ENCODE results near the gene TBL1XR1.

The TBL1XR1 gene

DNA sequence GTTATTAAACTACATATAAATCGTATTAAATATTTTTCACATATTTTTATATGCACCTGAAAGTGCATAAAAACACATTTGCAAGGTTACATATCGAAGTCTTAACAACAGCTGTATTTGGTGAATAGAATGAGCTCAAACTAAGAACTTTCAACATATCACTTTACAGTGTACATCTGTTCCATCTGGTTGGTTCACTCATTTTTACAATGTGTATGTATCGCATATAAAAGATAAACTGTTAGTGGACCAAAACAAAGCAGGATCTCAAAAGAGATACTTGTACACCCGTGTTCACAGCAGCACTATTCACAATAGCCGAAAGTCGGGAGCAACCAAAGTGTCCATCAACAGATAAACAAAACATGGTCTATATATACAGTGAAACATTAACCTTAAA, 55.8 kb downstream of the TBL1XR1 start:
- TF ChIP-seq TAF1 (IDR thresholded peaks at IDR 0.05; ENCODE audit: borderline replicate concordance, insufficient read depth, low read length) (no peak), FOXP2 (optimal IDR thresholded peaks at IDR 0.05; ENCODE audit: borderline replicate concordance, extremely low read depth, extremely low read length, insufficient read depth) (no peak), SIN3A (IDR thresholded peaks at IDR 0.05; ENCODE audit: borderline replicate concordance, insufficient read depth, low read length) (no peak), POLR2AphosphoS5 (IDR thresholded peaks at IDR 0.05; ENCODE audit: low read depth, low read length) (no peak)
- TF ChIP-seq, protein P1, sequence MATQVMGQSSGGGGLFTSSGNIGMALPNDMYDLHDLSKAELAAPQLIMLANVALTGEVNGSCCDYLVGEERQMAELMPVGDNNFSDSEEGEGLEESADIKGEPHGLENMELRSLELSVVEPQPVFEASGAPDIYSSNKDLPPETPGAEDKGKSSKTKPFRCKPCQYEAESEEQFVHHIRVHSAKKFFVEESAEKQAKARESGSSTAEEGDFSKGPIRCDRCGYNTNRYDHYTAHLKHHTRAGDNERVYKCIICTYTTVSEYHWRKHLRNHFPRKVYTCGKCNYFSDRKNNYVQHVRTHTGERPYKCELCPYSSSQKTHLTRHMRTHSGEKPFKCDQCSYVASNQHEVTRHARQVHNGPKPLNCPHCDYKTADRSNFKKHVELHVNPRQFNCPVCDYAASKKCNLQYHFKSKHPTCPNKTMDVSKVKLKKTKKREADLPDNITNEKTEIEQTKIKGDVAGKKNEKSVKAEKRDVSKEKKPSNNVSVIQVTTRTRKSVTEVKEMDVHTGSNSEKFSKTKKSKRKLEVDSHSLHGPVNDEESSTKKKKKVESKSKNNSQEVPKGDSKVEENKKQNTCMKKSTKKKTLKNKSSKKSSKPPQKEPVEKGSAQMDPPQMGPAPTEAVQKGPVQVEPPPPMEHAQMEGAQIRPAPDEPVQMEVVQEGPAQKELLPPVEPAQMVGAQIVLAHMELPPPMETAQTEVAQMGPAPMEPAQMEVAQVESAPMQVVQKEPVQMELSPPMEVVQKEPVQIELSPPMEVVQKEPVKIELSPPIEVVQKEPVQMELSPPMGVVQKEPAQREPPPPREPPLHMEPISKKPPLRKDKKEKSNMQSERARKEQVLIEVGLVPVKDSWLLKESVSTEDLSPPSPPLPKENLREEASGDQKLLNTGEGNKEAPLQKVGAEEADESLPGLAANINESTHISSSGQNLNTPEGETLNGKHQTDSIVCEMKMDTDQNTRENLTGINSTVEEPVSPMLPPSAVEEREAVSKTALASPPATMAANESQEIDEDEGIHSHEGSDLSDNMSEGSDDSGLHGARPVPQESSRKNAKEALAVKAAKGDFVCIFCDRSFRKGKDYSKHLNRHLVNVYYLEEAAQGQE (IDR thresholded peaks at IDR 0.05; ENCODE audit: insufficient read depth in 1 of 2, low read depth in 2 of 2, low read length in 2 of 2): no peak

DNA sequence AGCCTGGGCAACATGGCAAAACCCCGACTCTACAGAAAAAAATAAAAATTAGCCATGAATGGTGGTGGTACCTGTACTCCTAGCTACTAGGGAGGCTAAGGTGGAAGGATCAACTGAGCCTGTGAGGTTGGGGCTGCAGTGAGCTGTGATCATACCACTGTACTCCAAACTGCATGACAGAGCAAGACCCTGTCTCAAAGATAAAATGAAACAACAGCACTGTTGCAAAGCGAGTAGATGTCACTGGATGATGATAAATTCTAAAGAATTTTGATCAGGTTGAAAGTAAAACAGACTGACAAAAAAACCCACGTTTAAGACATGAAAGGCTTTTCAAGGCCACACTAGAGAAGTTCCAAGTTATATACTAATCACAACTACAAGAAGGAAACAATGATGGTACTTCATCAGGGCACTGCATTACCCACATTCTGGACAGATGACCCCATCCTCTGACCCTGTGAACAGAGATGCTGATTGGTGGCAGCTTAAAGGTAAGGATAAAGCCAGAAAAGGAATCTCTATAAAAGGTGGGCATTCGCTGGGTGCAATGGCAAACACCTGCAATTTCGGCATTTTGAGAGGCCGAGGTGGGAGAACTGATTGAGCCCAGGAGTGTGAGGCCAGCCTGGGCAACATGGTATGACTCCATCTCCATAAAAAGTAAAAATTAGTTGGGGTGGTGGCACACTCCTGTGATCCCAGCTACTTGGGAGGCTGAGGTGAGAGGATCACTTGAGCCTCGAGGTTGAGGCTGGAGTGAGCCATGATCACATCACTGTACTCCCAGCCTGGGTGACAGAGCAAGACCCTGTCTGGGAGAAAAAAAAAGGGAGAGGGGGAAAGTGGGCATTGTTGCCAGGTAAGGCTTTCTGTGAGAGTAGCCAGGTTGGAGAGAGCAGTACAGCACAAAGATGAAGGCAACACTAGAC, 59.2 kb downstream of the TBL1XR1 start:
- TF ChIP-seq, protein P1 (IDR thresholded peaks at IDR 0.05; ENCODE audit: insufficient read depth in 1 of 2, low read depth in 2 of 2, low read length in 2 of 2): no peak
- no peak for TF ChIP-seq SIN3A (IDR thresholded peaks at IDR 0.05; ENCODE audit: borderline replicate concordance, insufficient read depth, low read length)
- TF ChIP-seq POLR2AphosphoS5 (IDR thresholded peaks at IDR 0.05; ENCODE audit: low read depth, low read length): no peak
- no peak for TF ChIP-seq FOXP2 (optimal IDR thresholded peaks at IDR 0.05; ENCODE audit: borderline replicate concordance, extremely low read depth, extremely low read length, insufficient read depth)
- TF ChIP-seq TAF1 (IDR thresholded peaks at IDR 0.05; ENCODE audit: borderline replicate concordance, insufficient read depth, low read length): no peak

DNA sequence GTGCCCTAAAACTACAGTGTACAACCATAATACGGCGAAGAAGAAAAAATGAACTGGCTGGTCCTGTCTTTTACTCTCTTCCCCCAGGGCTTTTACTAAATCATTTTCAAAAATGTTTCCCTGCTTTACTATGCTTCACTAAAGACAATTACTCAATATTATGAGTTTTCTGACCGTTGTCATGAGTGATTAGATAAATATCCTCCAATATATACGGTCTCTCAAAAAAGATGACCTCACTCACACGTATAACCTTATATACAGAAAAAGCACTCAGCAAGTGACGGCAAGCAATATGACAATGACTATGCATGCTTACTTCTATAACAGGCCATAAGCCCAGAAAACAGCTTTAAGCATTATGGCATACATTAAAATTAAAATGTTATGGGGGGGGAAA, 60.5 kb downstream of the TBL1XR1 start:
- no peak for TF ChIP-seq TAF1 (IDR thresholded peaks at IDR 0.05; ENCODE audit: borderline replicate concordance, insufficient read depth, low read length)
- TF ChIP-seq, protein P1 (IDR thresholded peaks at IDR 0.05; ENCODE audit: insufficient read depth in 1 of 2, low read depth in 2 of 2, low read length in 2 of 2): no peak
- TF ChIP-seq POLR2AphosphoS5 (IDR thresholded peaks at IDR 0.05; ENCODE audit: low read depth, low read length): no peak
- TF ChIP-seq SIN3A (IDR thresholded peaks at IDR 0.05; ENCODE audit: borderline replicate concordance, insufficient read depth, low read length): no peak
- no peak for TF ChIP-seq FOXP2 (optimal IDR thresholded peaks at IDR 0.05; ENCODE audit: borderline replicate concordance, extremely low read depth, extremely low read length, insufficient read depth)

DNA sequence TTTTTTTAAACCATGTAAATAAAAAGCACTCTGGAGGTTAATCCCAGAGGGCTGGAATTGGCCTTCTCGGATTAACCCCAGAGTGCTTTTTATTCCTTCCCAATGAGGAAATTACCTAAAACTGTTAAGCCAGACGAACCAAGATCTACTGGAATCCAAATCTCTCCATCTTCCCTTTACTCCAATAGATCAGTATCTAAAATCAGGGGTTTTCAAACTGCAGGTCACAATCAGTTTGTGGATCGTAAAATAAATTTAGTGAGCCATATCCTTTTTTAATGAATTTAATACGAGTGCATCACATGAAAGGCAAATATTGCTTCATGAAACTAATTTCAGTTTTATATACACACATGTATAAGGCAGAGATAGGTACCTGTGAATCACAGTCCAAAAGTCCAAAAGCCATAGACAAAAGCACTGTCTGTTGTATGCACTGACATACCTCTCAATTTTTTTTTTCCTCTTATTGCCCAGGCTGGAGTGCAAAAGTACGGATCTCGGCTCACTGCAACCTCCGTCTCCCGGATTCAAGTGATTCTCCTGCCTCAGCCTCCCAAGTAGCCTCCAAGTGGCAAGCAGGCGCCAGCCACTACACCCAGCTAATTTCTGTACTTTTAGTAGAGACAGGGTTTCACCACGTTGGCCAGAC, 61.3 kb downstream of the TBL1XR1 start:
- TF ChIP-seq, protein P1 (IDR thresholded peaks at IDR 0.05; ENCODE audit: insufficient read depth in 1 of 2, low read depth in 2 of 2, low read length in 2 of 2): no peak
- TF ChIP-seq POLR2AphosphoS5 (IDR thresholded peaks at IDR 0.05; ENCODE audit: low read depth, low read length) (no peak), TAF1 (IDR thresholded peaks at IDR 0.05; ENCODE audit: borderline replicate concordance, insufficient read depth, low read length) (no peak), SIN3A (IDR thresholded peaks at IDR 0.05; ENCODE audit: borderline replicate concordance, insufficient read depth, low read length) (no peak), FOXP2 (optimal IDR thresholded peaks at IDR 0.05; ENCODE audit: borderline replicate concordance, extremely low read depth, extremely low read length, insufficient read depth) (no peak)

Data from PFSK-1 (cell line).